ENCODE results near the gene SMAD2. TPM values are rescaled to one million over a fixed set of nuclear protein-coding genes. Genes with fewer than 3 reads are reported as not detected.

SMAD2 gene
- total and polyA plus RNA-seq, 7 donors = 34.1 to 101 (median 56.1) TPM

GRCh38 chr18:47788621-47789020, 141.8 kb downstream of the SMAD2 start:
- Histone ChIP-seq H3K4me1 (no peaks in the 10 kb centered on the region), H3K4me3 (no peak overlapping the region), H3K36me3 (no peaks in the 10 kb centered on the region), H3K9me3 (peaks cover 0 to 8% (median 1%) of the 10 kb centered on the region in 4 donors), H3K27ac (no peak overlapping the region), H3K27me3 (no peaks in the 10 kb centered on the region)
- DNase-seq = no peak
- WGBS, 2 donors = 83 to 91% methylated on average over 3 of the region's 3 CpGs
- intact Hi-C loops (cut with DNase I) = no loop called here
- TF ChIP-seq EP300 (IDR thresholded peaks at IDR 0.05) (no peak), CTCF (IDR thresholded peaks at IDR 0.05) (no peak), POLR2AphosphoS5 (IDR thresholded peaks at IDR 0.05) (no peak), POLR2A (IDR thresholded peaks at IDR 0.05) (no peak)

GRCh38 chr18:47781561-47781960, 148.9 kb downstream of the SMAD2 start:
- Histone ChIP-seq H3K4me1 (no peaks in the 10 kb centered on the region), H3K4me3 (no peak overlapping the region), H3K27ac (no peak overlapping the region), H3K27me3 (no peaks in the 10 kb centered on the region), H3K9me3 (peaks cover 0 to 12% (median 1%) of the 10 kb centered on the region in 4 donors), H3K36me3 (no peaks in the 10 kb centered on the region)
- TF ChIP-seq POLR2A (IDR thresholded peaks at IDR 0.05) (no peak), EP300 (IDR thresholded peaks at IDR 0.05) (no peak), CTCF (IDR thresholded peaks at IDR 0.05) (no peak), POLR2AphosphoS5 (IDR thresholded peaks at IDR 0.05) (no peak)
- DNase-seq = no peak
- intact Hi-C loops (cut with DNase I) = no loop called here
- 76 to 78% methylated on average over 3 of the region's 3 CpGs for WGBS, 2 donors

DNA sequence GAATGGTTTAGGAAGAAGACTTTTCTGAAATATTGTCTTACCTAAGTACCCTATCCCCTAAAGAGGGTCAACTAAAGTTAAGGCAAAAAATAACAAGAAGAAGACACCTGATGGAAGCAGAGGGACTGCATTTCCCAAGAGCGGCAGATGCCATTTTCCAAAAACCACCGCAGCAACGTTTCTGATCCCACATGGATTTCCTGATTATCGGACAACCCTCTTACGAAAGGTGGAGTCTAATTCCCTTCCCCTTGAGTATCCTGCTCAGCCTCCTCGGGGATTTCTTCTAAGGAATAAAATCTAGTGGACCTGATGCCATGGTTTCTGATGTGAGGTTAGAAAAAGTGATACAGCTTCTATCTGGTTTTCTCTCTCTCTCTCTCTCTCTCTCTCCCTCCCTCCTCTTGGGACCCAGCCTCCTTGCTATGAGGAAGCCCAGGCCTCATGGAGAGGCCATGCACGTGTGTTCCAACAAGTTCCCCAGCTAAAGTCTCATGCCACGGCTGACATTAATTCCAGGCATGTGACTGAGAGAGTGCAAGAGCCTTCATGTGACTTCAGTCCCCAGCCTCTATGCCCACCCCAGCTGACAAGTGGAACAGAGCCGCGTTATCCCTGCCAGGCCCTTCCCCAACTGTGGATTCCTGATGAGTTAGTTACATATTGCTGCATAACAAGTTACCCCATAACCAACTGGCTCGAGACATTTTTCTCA, 150.3 kb downstream of the SMAD2 start:
- Histone ChIP-seq H3K9me3 (peaks cover 0 to 9% (median 1%) of the 10 kb centered on the region in 4 donors), H3K36me3 (no peaks in the 10 kb centered on the region), H3K27ac (no peak overlapping the region), H3K27me3 (no peaks in the 10 kb centered on the region), H3K4me1 (no peaks in the 10 kb centered on the region), H3K4me3 (no peak overlapping the region)
- 86 to 89% methylated on average over 11 of the region's 11 CpGs for WGBS, 2 donors
- intact Hi-C loops (cut with DNase I) = no loop called here
- DNase-seq = no peak
- TF ChIP-seq POLR2AphosphoS5 (IDR thresholded peaks at IDR 0.05) (no peak), POLR2A (IDR thresholded peaks at IDR 0.05) (no peak), EP300 (IDR thresholded peaks at IDR 0.05) (no peak), CTCF (IDR thresholded peaks at IDR 0.05) (no peak)

GRCh38 chr18:47779381-47779780, 151.1 kb downstream of the SMAD2 start:
- TF ChIP-seq POLR2A (IDR thresholded peaks at IDR 0.05) (no peak), POLR2AphosphoS5 (IDR thresholded peaks at IDR 0.05) (no peak), EP300 (IDR thresholded peaks at IDR 0.05) (no peak), CTCF (IDR thresholded peaks at IDR 0.05) (no peak)
- Histone ChIP-seq H3K4me3 (no peak overlapping the region), H3K36me3 (no peaks in the 10 kb centered on the region), H3K9me3 (peaks cover 0 to 5% (median 0%) of the 10 kb centered on the region in 4 donors), H3K27me3 (no peaks in the 10 kb centered on the region), H3K27ac (no peak overlapping the region), H3K4me1 (no peaks in the 10 kb centered on the region)
- intact Hi-C loops (cut with DNase I) = no loop called here
- DNase-seq = no peak
- 43 to 70% methylated on average over 3 of the region's 3 CpGs for WGBS, 2 donors

GRCh38 chr18:47777626-47778025, 152.8 kb downstream of the SMAD2 start:
- intact Hi-C loops (cut with DNase I) = no loop called here
- no peak for TF ChIP-seq EP300 (IDR thresholded peaks at IDR 0.05)
- no peak for TF ChIP-seq CTCF (IDR thresholded peaks at IDR 0.05)
- no peak for TF ChIP-seq POLR2AphosphoS5 (IDR thresholded peaks at IDR 0.05)
- no peak for TF ChIP-seq POLR2A (IDR thresholded peaks at IDR 0.05)
- 88 to 91% methylated on average over 2 of the region's 2 CpGs for WGBS, 2 donors
- H3K27ac ChIP-seq = no peak overlapping the region
- no peak overlapping the region for H3K4me3 ChIP-seq
- no peaks in the 10 kb centered on the region for H3K4me1 ChIP-seq
- peaks cover 0 to 1% (median 0%) of the 10 kb centered on the region in 4 donors for H3K9me3 ChIP-seq
- DNase-seq = no peak
- H3K27me3 ChIP-seq = no peaks in the 10 kb centered on the region
- H3K36me3 ChIP-seq = no peaks in the 10 kb centered on the region

All from sigmoid colon (tissue), 7 donors.